ENCODE data around the gene RRAGD. TPM values are rescaled to one million over a fixed set of nuclear protein-coding genes. Genes with fewer than 3 reads are reported as not detected.
"Not testable (repeated sequence)": the region's sequence is repeated elsewhere in the genome, so short reads cannot be mapped to it uniquely, and the experiment has no call there.

The RRAGD gene
- total and polyA plus RNA-seq, 3 donors from 2014 or later, result 17.0 to 27.0 (median 19.4) TPM

GRCh38 chr6:89398762-89399525, 13.1 kb downstream of the RRAGD start:
- DNase-seq, result no peak
- Histone ChIP-seq H3K27ac (no peak overlapping the region), H3K4me3 (no peak overlapping the region), H3K9me3 (no peaks in the 10 kb centered on the region), H3K27me3 (no peaks in the 10 kb centered on the region), H3K4me1 (no peaks in the 10 kb centered on the region), H3K36me3 (ENCODE audit: low read depth, missing control alignments) (no peaks in the 10 kb centered on the region)
- intact Hi-C loops (cut with DNase I; ENCODE audit: low total_unique reads), result no loop called here
- WGBS, 2 donors, result 85 to 86% methylated on average over 7 of the region's 7 CpGs
- no peak for TF ChIP-seq CTCF (IDR thresholded peaks at IDR 0.05)
- TF ChIP-seq POLR2A (IDR thresholded peaks at IDR 0.05), result no peak

- WGBS, 2 donors, result 82 to 85% methylated on average over 4 of the region's 4 CpGs
Measured at GRCh38 chr6:89397884-89398283, 14.2 kb downstream of the RRAGD start.

GRCh38 chr6:89393659-89394058, 18.4 kb downstream of the RRAGD start:
- WGBS, 2 donors, result 94 to 100% methylated on average over 1 of the region's 1 CpG
- Histone ChIP-seq H3K36me3 (ENCODE audit: low read depth, missing control alignments) (no peaks in the 10 kb centered on the region), H3K4me3 (no peak overlapping the region), H3K27ac (no peak overlapping the region), H3K4me1 (no peaks in the 10 kb centered on the region), H3K27me3 (no peaks in the 10 kb centered on the region), H3K9me3 (no peaks in the 10 kb centered on the region)
- TF ChIP-seq POLR2A (IDR thresholded peaks at IDR 0.05) (no peak), CTCF (IDR thresholded peaks at IDR 0.05) (no peak)
- intact Hi-C loops (cut with DNase I; ENCODE audit: low total_unique reads), result no loop called here
- no peak for DNase-seq

More at GRCh38 chr6:89397884-89398283, 14.2 kb downstream of the RRAGD start:
- H3K9me3 ChIP-seq; H3K27me3 ChIP-seq; intact Hi-C loops (cut with DNase I; ENCODE audit: low total_unique reads); H3K4me3 ChIP-seq; DNase-seq; H3K36me3 ChIP-seq (ENCODE audit: low read depth, missing control alignments); H3K4me1 ChIP-seq; H3K27ac ChIP-seq: not testable (repeated sequence)

GRCh38 chr6:89392823-89393222, 19.2 kb downstream of the RRAGD start:
- no peaks in the 10 kb centered on the region for H3K27me3 ChIP-seq
- DNase-seq, result no peak
- H3K27ac ChIP-seq, result no peak overlapping the region
- no peak overlapping the region for H3K4me3 ChIP-seq
- intact Hi-C loops (cut with DNase I; ENCODE audit: low total_unique reads), result no loop called here
- no peaks in the 10 kb centered on the region for H3K9me3 ChIP-seq
- TF ChIP-seq CTCF (IDR thresholded peaks at IDR 0.05) (no peak), POLR2A (IDR thresholded peaks at IDR 0.05) (no peak)
- H3K36me3 ChIP-seq (ENCODE audit: low read depth, missing control alignments), result no peaks in the 10 kb centered on the region
- no peaks in the 10 kb centered on the region for H3K4me1 ChIP-seq

- 93 to 98% methylated on average over 6 of the region's 6 CpGs for WGBS, 2 donors
- no peak overlapping the region for H3K27ac ChIP-seq
- TF ChIP-seq CTCF (IDR thresholded peaks at IDR 0.05) (no peak), POLR2A (IDR thresholded peaks at IDR 0.05) (no peak)
- intact Hi-C loops (cut with DNase I; ENCODE audit: low total_unique reads), result no loop called here
- no peaks in the 10 kb centered on the region for H3K4me1 ChIP-seq
- no peak overlapping the region for H3K4me3 ChIP-seq
- DNase-seq, result no peak
- no peaks in the 10 kb centered on the region for H3K9me3 ChIP-seq
- no peaks in the 10 kb centered on the region for H3K27me3 ChIP-seq
- no peaks in the 10 kb centered on the region for H3K36me3 ChIP-seq (ENCODE audit: low read depth, missing control alignments)
Measured at GRCh38 chr6:89388846-89389245, 23.2 kb downstream of the RRAGD start.
